GM21737 (cell line): ENCODE data around the gene ZNF688.

Experiments
- ATAC-seq: cut with Tn5 transposase; IDR thresholded peaks from one replicate; pipeline ENCODE4 v1.9.1; 2021; ENCODE audit warnings: mild to moderate bottlenecking, moderate library complexity; ENCODE audit not compliant: unreplicated experiment

Gene ZNF688

DNA sequence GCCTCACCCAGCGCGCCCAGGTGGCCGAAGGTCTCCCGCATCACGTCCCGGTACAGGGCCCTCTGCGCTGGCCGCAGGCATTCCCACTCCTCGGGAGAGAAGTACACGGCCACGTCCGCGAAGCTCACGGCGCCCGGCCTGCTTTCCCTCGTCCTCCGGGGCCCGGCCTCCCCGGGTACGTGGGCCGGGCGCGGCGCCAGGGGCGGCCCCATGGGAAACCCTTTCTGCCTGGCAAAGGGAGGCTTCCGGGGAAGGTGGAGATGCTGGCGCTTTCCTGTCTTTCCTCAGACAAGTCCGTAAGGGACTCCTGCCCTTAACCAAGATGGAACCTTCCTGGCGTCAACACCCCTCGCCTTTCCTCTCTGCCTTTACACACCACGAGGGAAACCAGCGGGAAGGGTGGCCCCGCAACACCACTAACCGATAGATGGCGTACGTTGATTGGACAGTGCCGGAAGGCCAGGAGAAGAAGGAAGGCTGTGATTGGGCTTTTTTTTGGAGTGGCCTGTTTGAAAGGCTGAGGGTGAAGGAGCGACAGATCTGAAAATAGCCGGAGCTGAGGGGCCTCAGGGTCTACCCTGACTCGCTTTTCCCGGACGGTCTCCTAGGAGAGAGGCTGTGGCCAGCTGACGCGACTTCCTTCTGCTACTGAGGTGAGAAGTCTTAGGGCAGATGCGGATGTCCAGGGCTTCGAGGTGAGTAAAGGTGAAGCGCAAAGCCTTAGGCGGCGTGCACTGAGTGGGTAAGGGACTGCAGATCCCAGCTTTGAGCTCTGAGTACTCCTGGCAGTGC lies 14.1 kb upstream of the ZNF688 start, which contains the start of gene ZNF785:
ZNF785 (minus strand) TSS at position 298 of the 792 bp plus-strand sequence; CDS start at position 212, 86 bp downstream.
- peak; percentile 82 for ATAC-seq

DNA sequence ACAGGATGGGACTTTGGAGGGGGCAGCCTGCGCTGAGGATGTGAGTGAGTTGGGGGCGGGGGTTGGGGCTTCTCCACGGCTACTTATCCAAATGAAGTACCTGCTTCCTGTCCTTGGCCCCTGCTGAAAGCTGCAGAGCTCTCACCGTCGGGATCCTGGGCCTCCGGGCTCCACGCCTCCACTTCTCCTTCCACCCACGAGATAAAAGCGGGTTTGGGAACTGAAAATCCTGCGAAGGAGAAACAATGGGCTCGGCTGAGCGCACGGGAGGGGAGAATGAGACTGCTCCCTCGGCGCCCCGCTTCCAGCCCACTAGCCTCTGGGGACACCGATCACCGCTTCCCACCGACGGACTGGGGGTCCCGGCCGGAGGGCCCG lies 13.5 kb upstream of the ZNF688 start:
- ATAC-seq = peak; percentile 24

DNA sequence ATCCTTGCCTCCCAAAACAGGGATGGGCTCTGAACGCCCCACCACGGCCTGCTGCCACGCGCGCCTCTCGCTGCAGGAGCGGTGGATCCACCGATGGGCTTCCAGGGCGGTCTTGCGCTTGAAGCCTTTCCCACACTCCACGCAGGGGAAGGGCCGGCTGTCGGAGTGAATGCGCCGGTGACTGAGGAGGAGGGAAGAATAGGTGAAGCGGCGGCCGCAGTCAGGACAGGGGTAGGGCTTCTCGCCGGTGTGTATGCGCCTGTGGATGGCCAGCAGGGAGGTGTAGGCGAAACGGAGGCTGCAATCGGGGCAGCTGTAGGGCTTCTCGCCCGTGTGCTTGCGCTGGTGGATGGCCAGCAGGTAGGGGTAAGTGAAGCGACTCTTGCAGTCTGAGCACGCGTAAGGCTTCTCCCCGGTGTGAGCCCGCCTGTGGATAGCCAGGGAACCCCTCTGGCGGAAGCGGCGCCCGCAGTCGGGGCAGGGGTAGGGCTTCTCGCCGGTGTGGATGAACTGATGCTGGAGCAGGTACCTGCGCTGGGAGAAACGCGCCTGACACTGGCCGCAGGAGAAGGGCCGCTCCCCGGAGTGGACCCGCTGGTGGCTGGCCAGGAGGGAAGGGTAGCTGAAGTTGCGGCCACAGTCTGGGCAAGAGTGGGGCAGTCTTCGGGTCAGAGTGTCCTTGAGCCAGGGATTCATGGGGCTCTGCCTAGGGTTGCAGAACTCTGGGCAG lies 11.3 kb upstream of the ZNF688 start:
- no peak for ATAC-seq

DNA sequence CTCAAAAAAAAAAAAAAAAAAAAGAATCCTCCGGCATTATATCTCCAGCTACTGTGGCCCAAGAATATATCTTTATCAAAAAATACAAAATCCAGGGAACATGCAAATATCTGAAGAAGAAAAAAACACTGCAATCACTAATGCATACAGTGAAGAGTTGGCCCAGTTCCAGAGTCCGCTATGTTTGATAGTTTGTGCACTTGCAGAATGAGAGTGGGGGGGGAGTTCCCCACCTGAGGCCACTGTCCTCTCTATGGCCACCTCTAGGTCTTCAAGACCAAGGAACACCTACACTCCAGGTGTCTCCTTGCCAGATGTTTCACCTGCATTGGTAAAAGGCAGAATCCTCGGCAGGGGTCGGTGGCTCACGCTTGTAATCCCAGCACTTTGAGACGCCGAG lies 9.9 kb upstream of the ZNF688 start:
- ATAC-seq = no peak

DNA sequence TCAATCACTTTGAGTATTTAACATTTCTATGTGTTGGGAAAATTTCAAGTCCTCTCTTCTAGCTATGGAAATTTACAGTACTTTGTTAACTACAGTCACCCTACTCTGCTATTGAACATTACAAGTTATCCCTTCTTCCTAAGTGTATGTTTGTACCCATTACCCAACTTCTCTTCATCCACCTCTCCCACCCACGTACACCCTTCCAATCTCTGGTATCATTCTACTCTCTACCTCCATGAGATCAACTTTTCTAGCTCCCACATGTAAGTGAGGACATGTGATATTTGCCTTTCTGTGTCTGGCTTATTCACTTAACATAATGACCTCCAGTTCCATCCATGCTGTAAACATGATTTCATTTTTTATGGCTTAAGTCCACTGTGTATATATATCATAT lies 3.2 kb upstream of the ZNF688 start:
- no peak for ATAC-seq

DNA sequence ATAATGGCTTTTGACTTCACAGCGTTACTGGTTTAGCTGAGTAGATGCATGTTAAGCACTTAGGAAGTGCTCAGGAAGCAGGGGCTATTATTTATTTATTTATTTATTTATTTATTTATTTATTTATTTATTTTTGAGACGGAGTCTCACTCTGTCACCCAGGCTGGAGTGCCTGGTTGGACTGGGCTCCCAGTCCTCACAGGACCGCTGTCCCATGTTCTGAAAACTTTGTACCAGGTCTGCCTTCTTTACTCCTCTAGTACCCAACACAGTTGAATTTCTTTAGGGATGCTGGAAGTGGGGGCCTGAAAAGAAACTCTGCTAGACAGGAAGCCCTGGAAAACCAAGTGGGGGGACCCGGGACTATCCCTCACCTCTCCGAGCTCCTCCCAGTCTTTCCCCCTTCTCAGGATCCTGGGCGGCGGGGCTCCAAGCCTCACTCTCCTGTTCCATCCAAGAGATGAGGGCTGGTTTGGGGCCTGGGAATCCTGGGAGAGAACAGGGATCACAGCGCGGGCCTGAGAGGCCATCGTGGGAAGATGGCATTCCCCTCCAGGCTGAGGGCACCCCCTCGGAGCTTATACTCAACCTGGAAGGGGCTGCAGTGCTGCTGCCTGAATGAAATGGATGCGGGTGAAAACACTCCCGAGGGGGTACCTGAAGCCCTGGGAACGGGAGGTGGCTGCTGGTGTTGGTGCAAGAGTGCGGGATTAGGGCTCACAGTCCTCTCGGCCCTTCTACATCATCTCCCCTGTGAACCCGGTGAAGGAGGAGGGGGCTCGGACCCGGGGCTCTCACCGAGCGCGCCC lies 674 bp downstream of the ZNF688 start:
- no peak for ATAC-seq

DNA sequence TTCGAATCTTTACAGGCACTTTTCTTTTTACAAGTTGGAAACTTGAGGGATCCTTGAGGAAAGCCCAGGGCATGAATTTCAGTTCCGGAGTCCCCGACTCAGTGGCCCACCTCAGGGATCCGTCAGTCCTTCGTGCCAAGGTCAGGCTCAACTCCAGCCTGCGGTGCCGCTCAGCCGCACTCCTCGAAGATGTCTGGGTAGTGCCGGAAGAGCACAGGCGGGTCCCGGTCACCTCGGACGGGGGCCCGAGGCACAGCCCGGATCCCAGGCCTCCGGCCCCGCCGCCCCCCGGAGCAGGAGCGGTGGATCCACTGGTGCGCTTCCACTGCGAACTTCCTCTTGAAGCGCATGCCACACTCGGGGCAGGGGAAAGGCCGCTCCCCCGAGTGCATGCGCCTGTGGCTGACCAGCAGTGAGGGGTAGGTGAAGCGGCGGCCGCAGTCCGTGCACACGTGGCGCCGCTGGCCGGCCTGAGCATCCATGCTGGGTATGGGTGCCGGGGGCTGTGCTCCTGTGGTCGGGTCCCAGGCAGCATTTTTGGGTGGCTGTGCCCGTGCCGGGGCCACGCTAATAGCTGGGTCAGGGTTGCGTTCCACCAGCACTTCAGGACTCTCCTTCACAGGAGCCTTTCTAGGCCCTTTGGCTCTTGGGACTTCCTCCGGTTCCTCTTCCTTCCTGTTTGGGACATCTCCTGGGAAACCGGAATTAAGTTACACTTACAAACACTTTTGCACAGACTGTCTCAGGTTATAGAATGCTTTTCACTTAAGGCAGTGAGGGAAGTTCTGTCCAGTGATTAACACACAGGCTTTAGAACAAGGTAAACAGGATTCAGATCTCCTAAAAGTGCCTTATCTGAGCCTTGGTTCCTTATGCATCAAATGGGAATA lies 1.5 kb downstream of the ZNF688 start:
- ATAC-seq = no peak

DNA sequence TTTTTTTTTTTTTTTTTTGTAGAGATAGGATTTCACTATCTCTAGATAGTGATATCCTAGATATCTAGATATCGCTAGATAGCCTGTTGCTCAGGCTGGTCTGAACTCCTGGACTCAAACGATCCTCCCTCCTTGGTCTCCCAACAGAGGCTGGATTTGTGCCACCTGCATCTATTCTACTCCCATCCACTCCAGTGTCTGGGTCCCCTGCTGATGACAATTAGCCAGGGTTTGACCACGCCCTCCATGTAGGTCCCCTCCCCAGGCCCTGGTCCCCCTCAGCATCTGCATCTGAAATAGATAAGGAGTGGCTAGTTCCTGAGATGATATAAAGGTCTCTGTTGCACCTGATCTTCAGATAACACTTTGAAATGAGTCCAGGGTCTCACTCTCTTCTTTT lies 2.2 kb downstream of the ZNF688 start:
- ATAC-seq = no peak

DNA sequence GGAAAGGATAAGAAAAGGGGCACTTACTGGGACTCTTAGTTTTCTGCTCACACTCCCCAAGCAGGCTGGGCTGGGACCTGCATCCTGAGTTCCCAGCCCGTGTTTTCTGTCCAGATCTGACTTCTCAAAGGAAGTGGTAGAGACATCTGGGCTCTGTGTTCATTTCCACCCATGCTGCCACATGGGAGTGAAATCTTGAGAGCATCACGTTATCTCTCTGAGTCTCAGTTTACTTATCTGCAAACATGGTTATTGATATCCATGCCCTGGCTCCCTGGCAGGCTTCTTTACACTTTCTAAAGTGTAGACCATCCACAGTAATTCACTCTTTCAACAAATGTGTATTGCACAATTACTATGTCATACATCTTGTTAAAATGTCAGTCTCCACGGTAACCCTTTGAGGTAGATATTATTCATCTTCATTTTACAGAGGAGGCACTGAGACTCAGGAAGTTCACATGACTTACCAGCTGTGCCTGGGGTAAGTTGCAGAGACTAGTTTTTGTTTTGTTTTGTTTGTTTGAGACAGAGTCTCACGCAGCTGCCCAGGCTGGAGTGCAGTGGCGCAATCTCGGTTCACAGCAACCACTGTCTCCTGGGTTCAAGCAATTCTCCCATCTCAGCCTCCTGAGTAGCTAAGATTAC lies 3.4 kb downstream of the ZNF688 start:
- ATAC-seq = no peak

DNA sequence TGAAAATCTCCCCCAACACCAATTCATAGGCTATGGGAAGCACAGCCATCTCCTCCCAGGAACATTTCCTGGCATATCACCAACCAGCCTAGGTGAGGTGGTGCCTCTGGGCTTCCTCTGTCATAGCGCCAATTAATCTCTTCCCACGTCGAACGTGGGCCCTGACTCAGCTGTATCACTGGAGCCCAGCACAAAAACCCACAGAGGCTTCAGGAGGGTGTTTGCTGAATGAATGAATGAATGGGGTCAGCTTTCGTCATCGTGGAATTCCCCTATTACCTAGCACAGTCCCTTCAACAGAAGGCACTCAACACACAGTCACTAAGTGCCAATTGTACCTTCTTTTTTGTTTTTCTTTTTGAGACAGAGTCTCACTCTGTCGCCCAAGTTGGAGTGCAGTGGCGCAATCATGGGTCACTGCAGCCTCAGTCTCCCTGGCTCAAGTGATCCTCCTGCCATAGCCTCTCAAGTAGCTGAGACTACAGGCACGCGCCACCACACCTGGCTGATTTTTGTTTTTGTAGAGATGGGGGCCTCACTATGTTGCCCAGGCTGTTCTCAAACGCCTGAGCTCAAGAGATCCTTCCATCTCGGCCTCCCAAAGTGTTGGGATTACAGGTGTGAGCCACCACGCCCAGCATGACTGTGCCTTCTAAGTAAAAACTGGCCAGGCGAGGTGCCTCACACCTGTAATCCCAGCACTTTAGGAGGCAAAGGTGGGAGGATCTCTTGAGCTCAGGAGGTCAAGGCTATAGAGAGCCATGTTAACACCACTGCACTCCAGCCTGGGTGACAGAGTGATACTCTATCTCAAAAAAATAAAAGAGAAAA lies 4.1 kb downstream of the ZNF688 start:
- no peak for ATAC-seq

DNA sequence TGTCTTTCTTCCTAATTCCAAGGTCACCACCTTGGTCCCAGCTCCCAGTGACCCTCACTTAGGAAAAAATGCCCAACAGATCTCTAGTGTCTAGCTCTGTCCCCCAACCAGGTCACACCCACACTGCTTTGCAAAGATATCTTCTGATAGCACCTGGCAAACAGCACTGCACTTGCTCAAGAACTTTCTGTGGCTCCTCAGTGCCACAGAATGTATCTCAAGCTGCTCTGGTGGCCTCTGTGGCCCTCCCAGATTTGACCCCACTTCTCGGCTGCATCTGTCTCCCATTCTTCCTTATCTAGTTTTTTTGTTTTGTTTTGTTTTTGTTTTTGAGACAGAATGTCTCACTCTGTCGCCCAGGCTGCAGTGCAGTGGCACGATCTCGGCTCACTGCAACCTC lies 5.0 kb downstream of the ZNF688 start:
- no peak for ATAC-seq

DNA sequence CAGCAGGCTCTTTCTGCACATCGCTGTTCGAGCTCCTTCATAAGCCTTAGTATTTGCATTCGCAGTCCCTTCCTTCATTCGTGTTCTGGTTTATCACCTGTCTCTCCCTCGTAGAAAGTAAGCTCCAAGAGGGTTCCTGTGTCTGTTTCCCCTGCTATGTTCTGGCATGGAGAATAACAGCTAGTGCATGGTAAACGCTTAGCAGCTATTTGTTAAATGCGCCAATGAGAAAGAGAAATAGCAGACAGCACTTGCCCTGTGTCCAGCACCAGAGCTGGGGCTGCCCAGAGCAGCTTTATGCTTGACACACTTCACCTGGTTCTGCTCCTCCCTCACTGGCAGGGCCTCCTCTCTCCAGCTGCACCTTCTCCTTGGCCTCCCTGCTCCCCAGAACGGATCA lies 5.5 kb downstream of the ZNF688 start:
- no peak for ATAC-seq

DNA sequence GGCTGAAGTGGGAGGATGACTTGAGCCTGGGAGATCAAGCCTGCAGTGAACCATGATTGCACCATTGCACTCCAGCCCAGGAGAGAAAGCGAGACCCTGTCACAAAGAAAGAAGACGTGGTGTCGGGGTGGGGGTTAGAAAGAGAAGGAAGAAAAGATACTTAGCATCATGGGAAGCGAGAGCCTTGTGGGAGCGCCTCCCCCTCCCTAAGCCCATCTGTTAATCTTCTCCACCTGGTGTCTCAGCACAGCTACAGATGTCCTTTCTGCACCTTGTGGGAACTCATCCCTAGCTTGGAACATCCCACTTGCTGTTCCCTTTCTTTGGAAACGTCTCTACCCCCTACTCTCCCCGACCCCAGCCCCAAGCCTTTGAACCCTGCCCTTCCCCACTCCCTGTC lies 6.0 kb downstream of the ZNF688 start:
- no peak for ATAC-seq

DNA sequence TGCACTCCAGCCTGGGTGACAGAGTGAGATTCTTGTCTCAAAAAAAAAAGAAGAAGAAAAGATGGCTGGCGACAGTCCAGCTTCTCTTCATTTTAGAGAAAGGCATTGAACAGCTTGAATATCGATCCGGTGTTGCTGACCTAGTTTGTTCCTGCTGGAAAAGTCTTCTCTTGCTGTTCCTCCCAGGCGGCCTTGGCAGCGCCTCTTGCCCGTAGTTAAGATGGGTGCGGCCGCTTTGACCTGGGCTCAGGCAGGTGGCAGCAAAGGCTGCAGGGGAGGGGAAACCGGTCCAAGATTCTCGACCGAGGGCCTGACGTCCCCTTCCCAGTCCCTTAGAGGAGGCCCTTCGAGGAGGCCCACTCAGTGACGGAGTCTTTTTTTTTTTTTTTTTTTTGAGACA lies 9.5 kb downstream of the ZNF688 start:
- ATAC-seq = no peak

DNA sequence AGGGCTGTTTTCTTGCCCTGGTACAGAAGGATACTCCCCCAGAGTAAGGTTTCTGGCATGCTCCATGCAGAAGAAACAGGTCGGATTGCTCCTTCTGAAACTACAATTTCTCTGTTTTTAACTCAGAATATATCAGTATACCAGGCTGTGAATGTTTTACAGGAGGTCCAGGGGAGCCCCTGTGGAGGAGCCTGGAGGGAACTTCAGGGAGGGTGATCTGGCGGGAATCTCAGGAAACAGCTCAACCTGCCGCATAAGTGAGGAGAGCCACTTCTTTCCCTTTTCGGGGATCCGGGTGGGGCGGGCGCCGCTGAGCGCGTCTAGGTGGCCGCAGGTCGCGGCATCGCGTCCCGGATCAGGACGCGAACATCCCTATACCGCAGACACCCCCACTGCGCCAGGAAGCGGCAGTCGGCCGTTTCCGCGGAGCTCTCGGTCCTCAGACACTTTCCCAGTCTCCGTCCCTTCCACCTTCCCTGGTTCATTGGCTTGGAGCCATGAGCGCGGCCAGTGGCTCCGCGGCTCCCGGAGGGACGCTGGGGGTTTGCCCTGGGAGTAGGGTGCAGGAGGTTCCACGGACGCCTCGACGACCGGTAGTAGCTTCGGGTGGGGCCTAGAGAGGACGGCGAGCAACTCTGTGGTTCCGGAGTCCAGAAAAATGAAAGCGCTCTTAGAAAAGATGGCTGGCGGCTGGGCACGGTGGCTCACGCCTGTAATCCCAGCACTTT lies 10.3 kb downstream of the ZNF688 start:
- ATAC-seq = no peak

DNA sequence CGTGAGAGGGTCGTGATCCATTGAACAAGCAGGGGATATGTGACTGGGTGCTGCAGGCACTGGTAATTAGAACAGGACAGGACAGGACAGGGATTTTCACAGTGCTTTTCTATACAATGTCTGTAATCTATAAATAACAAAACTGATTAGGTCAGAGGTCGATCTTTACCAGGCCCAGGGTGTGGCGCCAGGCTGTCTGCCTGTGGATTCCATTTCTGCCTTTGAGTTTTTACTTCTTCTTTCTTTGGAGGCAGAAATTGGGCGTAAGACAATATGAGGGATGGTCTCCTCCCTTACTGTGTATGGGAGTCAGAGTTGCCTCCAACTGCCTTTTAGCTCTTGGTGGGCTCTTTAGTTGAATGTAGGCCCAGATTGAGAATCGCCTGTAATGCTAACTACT lies 11.8 kb downstream of the ZNF688 start:
- ATAC-seq = no peak

DNA sequence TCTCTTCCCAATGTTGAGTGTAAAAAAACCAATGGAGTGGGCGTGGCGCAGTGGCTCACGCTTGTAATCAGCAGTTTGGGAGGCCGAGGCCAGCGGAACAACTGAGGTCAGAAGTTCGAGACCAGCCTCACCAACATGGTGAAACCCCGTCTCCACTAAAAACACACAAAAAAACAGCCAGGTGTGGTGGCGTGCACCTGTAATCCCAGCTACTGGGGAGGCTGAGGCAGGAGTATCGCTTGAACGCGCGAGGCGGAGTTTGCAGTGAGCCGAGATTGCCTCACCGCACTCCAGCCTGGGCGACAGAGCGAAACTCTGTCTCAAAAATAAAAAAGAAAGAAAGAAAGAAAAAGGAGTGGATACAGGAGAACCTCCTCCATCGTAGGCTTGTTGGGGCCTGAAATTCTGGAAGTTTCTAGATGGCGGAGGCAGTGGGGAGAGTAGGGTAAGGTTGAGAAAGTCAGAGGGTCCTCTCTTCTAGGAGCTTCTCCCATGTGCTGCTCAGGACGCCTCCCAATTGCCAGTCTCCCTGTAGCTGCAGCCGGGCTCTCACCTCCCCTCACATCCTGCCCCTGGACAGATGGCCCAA lies 12.6 kb downstream of the ZNF688 start:
- no peak for ATAC-seq
